ENCODE results near the gene SHANK1.

Gene SHANK1

GRCh38 chr19:50721441-50722137, 2.0 kb upstream of the SHANK1 start:
- H3K27ac ChIP-seq (replicated peaks) = no peak overlapping the region
- peaks cover 40% of the 10 kb centered on the region for H3K27me3 ChIP-seq (ENCODE audit: insufficient read depth, poor library complexity, severe bottlenecking)
- no peak for DNase-seq (ENCODE audit: low read depth in 1 of 2, low spot score in 1 of 2)
- H3K4me3 ChIP-seq (replicated peaks; ENCODE audit: insufficient read depth, low read length) = no peak overlapping the region
- TF ChIP-seq CTCF (IDR thresholded peaks at IDR 0.05; ENCODE audit: insufficient read depth, low read length) (no peak), GABPA (IDR thresholded peaks at IDR 0.05; ENCODE audit: low read depth) (no peak), SPI1 (IDR thresholded peaks at IDR 0.05; ENCODE audit: borderline replicate concordance, low read depth) (no peak), POLR2AphosphoS5 (IDR thresholded peaks at IDR 0.05; ENCODE audit: low read depth) (no peak)
- TF ChIP-seq, protein P1, sequence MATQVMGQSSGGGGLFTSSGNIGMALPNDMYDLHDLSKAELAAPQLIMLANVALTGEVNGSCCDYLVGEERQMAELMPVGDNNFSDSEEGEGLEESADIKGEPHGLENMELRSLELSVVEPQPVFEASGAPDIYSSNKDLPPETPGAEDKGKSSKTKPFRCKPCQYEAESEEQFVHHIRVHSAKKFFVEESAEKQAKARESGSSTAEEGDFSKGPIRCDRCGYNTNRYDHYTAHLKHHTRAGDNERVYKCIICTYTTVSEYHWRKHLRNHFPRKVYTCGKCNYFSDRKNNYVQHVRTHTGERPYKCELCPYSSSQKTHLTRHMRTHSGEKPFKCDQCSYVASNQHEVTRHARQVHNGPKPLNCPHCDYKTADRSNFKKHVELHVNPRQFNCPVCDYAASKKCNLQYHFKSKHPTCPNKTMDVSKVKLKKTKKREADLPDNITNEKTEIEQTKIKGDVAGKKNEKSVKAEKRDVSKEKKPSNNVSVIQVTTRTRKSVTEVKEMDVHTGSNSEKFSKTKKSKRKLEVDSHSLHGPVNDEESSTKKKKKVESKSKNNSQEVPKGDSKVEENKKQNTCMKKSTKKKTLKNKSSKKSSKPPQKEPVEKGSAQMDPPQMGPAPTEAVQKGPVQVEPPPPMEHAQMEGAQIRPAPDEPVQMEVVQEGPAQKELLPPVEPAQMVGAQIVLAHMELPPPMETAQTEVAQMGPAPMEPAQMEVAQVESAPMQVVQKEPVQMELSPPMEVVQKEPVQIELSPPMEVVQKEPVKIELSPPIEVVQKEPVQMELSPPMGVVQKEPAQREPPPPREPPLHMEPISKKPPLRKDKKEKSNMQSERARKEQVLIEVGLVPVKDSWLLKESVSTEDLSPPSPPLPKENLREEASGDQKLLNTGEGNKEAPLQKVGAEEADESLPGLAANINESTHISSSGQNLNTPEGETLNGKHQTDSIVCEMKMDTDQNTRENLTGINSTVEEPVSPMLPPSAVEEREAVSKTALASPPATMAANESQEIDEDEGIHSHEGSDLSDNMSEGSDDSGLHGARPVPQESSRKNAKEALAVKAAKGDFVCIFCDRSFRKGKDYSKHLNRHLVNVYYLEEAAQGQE (IDR thresholded peaks at IDR 0.05; ENCODE audit: insufficient replicate concordance, low read depth) = no peak

DNA sequence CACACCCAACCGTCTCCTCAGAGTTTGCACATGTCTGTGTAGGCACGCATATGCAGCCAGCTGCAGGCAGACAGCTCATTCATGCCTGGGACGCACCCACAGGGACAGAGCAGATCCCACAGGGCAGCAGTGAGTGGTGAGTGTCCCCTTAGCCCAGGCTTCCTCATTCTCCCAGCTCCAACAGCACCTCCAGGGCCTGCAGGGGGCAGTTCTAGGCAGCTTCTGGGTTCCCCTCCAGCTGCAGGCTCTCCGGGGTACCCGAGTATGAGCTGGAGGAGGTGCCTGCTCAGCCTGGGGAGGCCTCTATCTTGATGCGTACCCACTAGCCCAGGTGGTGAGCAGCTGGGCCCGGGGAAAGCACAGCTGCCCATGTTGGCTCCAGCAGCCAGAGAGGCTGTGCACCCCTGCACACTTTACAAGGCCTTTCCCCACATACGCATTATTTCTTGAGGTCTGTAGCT, 1.3 kb upstream of the SHANK1 start:
- Histone ChIP-seq H3K27ac (replicated peaks) (no peak overlapping the region), H3K4me3 (replicated peaks; ENCODE audit: insufficient read depth, low read length) (no peak overlapping the region), H3K27me3 (ENCODE audit: insufficient read depth, poor library complexity, severe bottlenecking) (peaks cover 40% of the 10 kb centered on the region)
- TF ChIP-seq, protein P1 (IDR thresholded peaks at IDR 0.05; ENCODE audit: insufficient replicate concordance, low read depth) = no peak
- TF ChIP-seq SPI1 (IDR thresholded peaks at IDR 0.05; ENCODE audit: borderline replicate concordance, low read depth) (peak; percentile 64; the same call in 1 of the 2 replicates), POLR2AphosphoS5 (IDR thresholded peaks at IDR 0.05; ENCODE audit: low read depth) (no peak), CTCF (IDR thresholded peaks at IDR 0.05; ENCODE audit: insufficient read depth, low read length) (no peak), GABPA (IDR thresholded peaks at IDR 0.05; ENCODE audit: low read depth) (no peak)
- peak in 1 of 2 experiments; percentile 37 for DNase-seq (ENCODE audit: low read depth in 1 of 2, low spot score in 1 of 2)

- no peak for DNase-seq (ENCODE audit: low read depth in 1 of 2, low spot score in 1 of 2)
- TF ChIP-seq, protein P1 (IDR thresholded peaks at IDR 0.05; ENCODE audit: insufficient replicate concordance, low read depth) = no peak
- TF ChIP-seq GABPA (IDR thresholded peaks at IDR 0.05; ENCODE audit: low read depth) = no peak
- no peak for TF ChIP-seq SPI1 (IDR thresholded peaks at IDR 0.05; ENCODE audit: borderline replicate concordance, low read depth)
- TF ChIP-seq POLR2AphosphoS5 (IDR thresholded peaks at IDR 0.05; ENCODE audit: low read depth) = no peak
- no peak for TF ChIP-seq CTCF (IDR thresholded peaks at IDR 0.05; ENCODE audit: insufficient read depth, low read length)
- H3K4me3 ChIP-seq (replicated peaks; ENCODE audit: insufficient read depth, low read length) = no peak overlapping the region
These were observed 749 bp upstream of the SHANK1 start for GRCh38 chr19:50720181-50720920.

More at GRCh38 chr19:50720181-50720920, 749 bp upstream of the SHANK1 start:
- no peak overlapping the region for H3K27ac ChIP-seq (replicated peaks)
- H3K27me3 ChIP-seq (ENCODE audit: insufficient read depth, poor library complexity, severe bottlenecking) = peaks cover 35% of the 10 kb centered on the region

Measured in HL-60 (cell line).